ENCODE results near the gene HOXB6.

Gene HOXB6

GRCh38 chr17:48546924-48547807 lies 57.6 kb downstream of the HOXB6 start (continued):
- TF ChIP-seq ZBTB8A (tag by site-specific recombination; IDR thresholded peaks at IDR 0.05): peak; percentile 88
- no peak for TF ChIP-seq ZNF654 (tag by site-specific recombination; IDR thresholded peaks at IDR 0.05; ENCODE audit: low read depth)
- TF ChIP-seq, protein P1, sequence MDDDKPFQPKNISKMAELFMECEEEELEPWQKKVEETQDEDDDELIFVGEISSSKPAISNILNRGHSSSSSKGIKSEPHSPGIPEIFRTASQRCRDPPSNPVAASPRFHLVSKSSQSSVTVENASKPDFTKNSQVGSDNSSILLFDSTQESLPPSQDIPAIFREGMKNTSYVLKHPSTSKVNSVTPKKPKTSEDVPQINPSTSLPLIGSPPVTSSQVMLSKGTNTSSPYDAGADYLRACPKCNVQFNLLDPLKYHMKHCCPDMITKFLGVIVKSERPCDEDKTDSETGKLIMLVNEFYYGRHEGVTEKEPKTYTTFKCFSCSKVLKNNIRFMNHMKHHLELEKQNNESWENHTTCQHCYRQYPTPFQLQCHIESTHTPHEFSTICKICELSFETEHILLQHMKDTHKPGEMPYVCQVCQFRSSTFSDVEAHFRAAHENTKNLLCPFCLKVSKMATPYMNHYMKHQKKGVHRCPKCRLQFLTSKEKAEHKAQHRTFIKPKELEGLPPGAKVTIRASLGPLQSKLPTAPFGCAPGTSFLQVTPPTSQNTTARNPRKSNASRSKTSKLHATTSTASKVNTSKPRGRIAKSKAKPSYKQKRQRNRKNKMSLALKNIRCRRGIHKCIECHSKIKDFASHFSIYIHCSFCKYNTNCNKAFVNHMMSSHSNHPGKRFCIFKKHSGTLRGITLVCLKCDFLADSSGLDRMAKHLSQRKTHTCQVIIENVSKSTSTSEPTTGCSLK (tag by site-specific recombination; IDR thresholded peaks at IDR 0.05): no peak
- 0 out of 2 replicates have a peak, but pooled peaks have one; percentile 29 for TF ChIP-seq ZNF391 (tag by site-specific recombination; IDR thresholded peaks at IDR 0.05; ENCODE audit: borderline replicate concordance, low read depth)
- TF ChIP-seq KLF7 (tag by site-specific recombination; IDR thresholded peaks at IDR 0.05; ENCODE audit: borderline replicate concordance): peak; percentile 71; the same call in 1 of the 2 replicates
- no peak for TF ChIP-seq KLF16 (tag by site-specific recombination; IDR thresholded peaks at IDR 0.05)
- no peak for TF ChIP-seq RBAK (tag by site-specific recombination; IDR thresholded peaks at IDR 0.05)
- no peak for TF ChIP-seq ZNF585B (tag by site-specific recombination; IDR thresholded peaks at IDR 0.05)
- no peak for TF ChIP-seq SCRT2 (tag by site-specific recombination; IDR thresholded peaks at IDR 0.05)
- no peak for TF ChIP-seq ZBTB17 (tag by site-specific recombination; IDR thresholded peaks at IDR 0.05)
- peak; percentile 28; the same call in 1 of the 2 replicates for TF ChIP-seq ZNF600 (tag by site-specific recombination; IDR thresholded peaks at IDR 0.05)
- TF ChIP-seq ZNF747 (tag by site-specific recombination; IDR thresholded peaks at IDR 0.05): no peak
- TF ChIP-seq ELK4 (IDR thresholded peaks at IDR 0.05; ENCODE audit: borderline replicate concordance, low read depth, low read length): no peak
- peak; percentile 95 for TF ChIP-seq ZSCAN30 (tag by site-specific recombination; IDR thresholded peaks at IDR 0.05)
- TF ChIP-seq ZNF560 (tag by site-specific recombination; IDR thresholded peaks at IDR 0.05; ENCODE audit: borderline replicate concordance): no peak
- TF ChIP-seq ZNF280D (tag by site-specific recombination; IDR thresholded peaks at IDR 0.05): no peak
- TF ChIP-seq ZNF416 (tag by site-specific recombination; IDR thresholded peaks at IDR 0.05): no peak
- no peak for TF ChIP-seq ZNF558 (tag by site-specific recombination; IDR thresholded peaks at IDR 0.05)
- peak; percentile 27; the same call in 1 of the 2 replicates for TF ChIP-seq ZBTB11 (tag by site-specific recombination; conservative IDR thresholded peaks at IDR 0.05; ENCODE audit: low read depth)
- 0 out of 2 replicates have a peak, but pooled peaks have one; percentile 29 for TF ChIP-seq EGR2 (tag by site-specific recombination; IDR thresholded peaks at IDR 0.05; ENCODE audit: low read depth)
- peak; percentile 92 for TF ChIP-seq OSR2 (tag by site-specific recombination; IDR thresholded peaks at IDR 0.05)
- TF ChIP-seq ZNF132 (tag by site-specific recombination; IDR thresholded peaks at IDR 0.05; ENCODE audit: borderline replicate concordance): no peak
- TF ChIP-seq ZNF324 (tag by site-specific recombination; IDR thresholded peaks at IDR 0.05): no peak
- TF ChIP-seq ZNF660 (tag by site-specific recombination; IDR thresholded peaks at IDR 0.05): peak; percentile 76
- 0 out of 2 replicates have a peak, but pooled peaks have one; percentile 17 for TF ChIP-seq ZFP37 (tag by site-specific recombination; IDR thresholded peaks at IDR 0.05)
- TF ChIP-seq SETDB1 (IDR thresholded peaks at IDR 0.05; ENCODE audit: insufficient read length, low read length): no peak
- TF ChIP-seq YY2 (tag by site-specific recombination; IDR thresholded peaks at IDR 0.05): no peak
- TF ChIP-seq ZNF501 (tag by site-specific recombination; IDR thresholded peaks at IDR 0.05): 0 out of 2 replicates have a peak, but pooled peaks have one; percentile 20
- TF ChIP-seq ZSCAN18 (tag by site-specific recombination; IDR thresholded peaks at IDR 0.05): no peak
